ENCODE measurements around the gene NOL8.

Gene NOL8

DNA sequence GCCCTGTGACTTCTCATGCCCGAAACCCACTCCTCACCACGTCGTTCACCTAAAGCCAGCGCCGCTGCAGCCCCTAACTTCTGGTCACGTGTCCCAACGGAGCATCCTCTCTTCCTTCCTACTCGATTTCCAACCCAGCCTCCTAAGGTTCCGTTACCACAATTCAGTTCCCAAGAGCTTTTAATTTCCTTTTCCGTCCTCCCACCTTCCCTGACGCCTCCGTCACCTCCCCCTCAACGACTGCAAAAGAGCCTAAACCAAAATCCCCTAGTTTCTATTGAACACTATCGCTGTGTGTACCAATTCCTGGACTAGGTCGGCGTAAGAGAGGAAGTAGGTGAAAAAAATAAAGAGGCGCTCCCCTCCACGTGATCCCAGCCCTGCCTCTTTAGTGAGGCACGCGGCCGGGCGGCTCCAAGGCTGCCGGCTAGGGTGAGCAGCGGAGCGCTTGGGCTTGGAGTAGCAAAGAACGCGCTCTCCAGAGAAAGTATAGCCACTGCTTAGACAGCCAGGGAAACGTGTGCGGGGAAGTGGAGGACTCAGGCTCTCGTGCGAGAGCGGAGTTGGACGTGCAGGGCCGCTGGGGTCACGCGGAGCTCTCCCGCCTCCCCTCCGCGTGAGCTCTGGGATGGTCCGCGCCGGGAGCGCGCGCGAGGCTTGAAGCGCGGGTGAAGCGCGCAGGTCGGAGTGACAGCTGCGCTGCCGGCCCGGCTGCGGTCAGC lies at the start of gene NOL8, which contains the start of gene CENPP:
Gene NOL8 (minus strand): TSS at position 82 of the 722 bp plus-strand sequence. CDS start 1,189 bp downstream, outside the sequence.
Gene CENPP (plus strand): TSS at position 685 of the 722 bp plus-strand sequence.
- peak; percentile 96 for DNase-seq

DNA sequence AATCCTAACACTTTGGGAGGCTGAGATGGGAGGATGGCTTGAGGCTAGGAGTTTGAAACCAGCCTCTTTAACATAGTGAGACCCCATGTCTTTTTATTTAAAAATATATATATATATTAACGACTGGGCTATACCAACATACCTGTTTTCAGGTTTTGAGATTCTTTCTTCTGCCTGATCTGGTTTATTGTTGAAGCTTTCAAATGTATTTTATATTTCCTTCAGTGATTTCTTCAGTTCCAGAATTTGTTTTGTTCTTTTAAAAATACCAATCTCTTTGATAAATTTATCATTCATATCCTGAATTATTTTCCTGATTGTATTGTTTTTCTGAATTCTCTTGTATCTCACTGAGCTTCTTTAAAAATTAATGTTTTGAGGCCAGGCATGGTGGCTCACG lies 48.0 kb upstream of the NOL8 start:
- no peak for DNase-seq

DNA sequence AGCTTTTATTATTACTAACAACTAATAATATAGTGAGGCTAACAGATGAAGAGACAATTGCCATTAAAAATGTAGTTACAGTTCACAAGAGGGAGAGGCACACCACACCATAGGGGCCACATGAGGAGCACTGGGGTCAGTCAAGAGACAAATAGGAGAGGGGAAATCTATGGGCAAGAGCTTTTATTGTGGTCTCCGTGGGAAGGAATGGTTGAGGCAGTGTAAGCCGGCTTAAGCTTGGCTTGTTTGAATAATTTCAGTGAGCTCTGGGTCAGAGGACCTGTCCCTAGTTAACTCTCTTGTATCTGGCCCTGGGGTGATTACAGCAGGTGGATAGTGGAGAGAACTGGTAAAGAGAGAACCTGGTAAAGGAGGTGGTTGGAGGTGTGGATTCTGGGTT lies 43.9 kb upstream of the NOL8 start:
- no peak for DNase-seq

DNA sequence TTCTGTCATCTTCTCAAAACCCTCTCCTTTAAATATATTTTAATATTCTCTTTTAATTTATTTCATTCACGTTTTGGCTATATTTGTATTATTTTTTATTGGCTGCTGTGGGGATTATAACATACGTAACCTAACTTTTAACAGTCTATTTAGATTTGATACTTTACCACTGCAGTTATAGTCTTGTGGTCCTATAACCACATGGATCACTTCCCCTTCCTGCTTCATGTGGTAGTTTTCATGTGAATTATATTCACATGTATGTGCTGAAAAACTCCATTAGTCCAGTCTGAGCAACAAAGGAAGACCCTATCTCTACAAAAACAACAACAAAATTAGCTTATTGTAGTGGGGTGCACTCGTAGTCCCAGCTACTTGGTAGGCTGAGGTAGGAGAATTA lies 34.9 kb upstream of the NOL8 start:
- no peak for DNase-seq

DNA sequence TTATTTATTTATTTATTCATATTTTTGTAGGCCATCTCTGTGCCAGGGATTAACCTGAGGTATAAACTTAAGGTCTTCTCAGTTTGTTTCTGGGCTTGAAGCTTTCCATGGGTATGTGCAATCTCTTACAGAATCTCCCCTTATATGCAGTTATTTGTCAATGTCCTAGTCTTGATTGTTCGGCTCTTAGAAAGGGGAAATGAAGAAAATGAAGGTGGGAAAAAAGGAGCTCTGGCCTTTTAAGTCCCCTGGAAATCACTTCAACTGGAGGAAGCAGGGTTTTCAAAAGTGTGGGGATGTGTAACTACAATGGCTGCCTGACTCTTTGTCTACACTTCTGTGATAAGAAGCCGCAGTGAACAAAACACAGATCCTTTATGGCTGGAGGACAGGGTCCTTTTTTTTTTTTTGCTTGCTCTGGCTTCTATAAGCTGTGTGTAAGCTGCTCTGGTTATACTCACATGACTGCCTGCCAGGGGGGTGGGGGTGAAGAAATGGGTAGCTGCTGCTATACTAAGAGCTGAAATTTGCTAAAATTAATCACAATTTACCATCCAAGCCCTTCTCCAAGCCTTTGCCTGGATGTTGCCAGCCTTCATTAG lies 34.3 kb upstream of the NOL8 start:
- no peak for DNase-seq

DNA sequence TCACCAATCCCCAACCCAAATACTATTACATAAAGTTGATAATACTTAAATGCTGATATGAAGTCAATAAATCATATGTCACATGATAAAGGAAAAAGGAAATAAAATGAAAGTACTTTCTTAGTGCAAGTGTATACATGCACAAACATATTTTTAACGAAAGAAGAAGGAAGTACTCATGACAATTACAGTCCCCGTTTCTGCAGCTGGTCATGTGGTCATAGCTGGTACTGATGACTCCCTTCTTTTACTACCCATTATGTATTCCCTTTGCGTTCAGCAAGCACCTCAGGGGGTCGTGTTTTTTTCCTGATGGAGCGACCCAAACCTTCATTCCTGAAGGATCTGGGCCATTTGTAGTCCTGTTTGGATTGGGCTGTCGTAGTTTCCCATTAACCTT lies 27.9 kb upstream of the NOL8 start:
- no peak for DNase-seq

DNA sequence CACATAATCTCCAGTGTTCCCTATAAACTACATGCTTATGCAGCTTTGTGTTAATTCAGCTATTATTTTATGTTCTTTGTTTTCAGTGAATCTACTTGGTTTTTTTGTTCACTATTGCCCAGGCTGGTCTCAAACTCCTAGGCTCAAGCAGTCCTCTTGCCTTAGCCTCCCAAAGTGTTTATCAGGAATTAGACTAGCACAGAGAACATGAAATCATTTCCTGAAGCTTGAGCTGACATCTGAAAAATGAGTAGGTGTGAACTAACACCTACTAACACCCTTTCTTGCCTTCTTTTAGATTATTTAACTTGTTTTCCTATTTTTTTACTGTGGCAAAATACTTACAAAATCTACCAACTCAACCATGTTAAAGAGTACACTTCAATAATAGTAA lies 25.6 kb upstream of the NOL8 start:
- DNase-seq, result no peak

DNA sequence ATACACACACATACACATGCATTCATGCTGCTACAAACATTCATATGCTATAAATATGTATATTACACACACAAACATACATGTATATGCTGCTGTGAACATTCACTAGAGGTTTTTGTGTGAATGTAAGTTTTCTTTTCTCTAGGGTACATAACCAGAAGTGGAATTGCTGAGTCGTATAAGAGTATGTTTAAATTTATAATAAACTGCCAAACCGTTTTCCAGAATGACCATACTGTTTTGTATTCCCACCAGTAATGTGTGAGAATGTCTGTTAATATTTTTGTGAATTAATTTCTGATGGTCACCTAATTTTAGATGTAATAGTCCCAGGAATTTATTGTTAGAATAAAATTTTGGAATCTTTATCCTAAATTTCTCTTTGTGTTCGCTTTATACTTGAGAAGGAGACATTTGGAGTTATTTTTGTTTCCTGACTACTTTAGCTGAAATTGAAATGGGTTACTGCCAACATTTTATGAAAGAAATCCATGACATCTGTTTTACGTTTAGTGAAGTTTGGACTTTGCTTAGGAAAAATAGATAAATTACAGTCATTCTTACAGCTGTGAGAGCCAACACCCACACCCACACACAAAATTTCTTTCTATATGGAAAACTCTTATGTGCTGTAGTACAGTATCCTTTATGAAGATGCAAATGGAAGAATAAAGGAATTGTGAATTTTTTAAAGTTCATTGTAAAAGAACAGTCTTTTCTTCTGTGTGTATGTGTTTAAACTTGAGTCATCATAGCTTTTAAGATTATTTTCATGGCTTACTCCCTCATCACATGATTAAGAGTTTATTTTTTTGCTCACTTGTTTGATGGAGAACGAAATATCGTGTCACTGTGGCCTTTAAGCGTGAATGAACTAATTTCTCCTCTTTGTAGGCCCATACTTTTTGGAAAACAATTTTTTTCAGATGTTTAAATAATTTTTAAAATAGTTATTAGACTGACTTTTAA lies 24.9 kb upstream of the NOL8 start:
- no peak for DNase-seq

DNA sequence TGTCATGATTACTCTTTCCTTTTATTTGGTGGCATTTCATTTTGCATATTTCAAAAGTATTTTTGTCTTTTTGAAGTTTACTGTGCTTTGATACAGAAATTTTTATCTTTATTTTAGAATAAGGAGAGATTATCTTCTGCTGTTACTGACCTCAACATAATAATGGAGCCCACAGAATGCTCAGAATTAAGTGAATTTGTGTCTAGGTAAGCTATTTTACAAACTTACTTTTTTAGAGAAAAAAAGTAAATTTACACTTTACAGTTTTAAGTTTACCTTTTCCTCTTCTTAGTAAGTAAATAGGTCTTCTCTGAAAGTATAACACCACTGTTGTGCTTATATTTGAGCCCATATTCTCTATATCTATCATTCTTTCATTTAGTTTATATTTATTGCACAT lies 20.4 kb upstream of the NOL8 start:
- DNase-seq, result no peak

DNA sequence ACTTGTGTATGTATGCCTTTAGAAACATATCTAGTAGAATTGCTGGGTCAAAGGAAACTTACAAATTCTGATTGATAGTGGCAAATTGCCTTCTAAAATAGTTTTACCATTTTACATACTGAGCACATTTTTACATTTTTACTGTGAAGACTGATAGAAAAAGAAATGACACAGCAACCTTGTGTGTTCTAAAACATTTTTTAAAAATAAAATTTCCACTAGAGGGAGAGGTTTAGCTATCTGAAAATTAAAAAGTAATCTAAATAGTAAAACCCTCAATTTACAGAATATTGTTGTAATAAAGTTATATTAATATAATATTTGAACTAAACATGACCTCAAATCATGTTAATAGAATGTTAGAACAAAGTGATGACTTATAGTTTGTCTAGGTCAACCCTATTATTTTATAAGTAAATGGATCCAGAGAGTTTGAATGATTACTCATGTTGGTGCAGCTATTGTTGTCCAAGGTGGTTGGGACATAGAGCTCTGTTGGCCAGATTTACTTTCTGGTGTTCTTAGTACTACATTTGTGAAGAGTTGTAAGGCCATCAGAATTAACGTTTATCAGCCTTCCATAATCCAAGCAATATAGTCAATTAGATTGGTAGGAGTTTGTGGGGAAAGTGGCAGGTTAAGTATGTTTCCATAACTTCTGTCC lies 17.8 kb upstream of the NOL8 start:
- peak; percentile 15 for DNase-seq

DNA sequence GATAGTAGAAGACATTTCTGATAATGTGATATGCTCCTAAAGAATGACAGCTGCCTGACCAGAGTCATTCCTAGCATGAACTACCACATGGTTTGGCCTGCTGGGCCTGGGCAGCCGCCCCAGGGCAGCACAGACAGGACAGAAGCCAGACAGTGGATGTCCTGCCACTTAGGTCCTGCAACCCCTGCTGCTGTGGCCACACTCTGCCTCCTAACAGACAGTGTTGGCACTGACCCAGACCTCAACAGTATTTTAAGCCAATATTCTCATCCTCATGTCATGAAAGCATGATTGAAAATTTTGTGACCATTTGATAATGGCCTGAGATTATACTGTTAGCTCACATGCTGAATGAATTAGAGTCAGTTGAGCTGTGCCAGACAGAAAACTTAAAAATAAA lies 16.4 kb upstream of the NOL8 start:
- no peak for DNase-seq

DNA sequence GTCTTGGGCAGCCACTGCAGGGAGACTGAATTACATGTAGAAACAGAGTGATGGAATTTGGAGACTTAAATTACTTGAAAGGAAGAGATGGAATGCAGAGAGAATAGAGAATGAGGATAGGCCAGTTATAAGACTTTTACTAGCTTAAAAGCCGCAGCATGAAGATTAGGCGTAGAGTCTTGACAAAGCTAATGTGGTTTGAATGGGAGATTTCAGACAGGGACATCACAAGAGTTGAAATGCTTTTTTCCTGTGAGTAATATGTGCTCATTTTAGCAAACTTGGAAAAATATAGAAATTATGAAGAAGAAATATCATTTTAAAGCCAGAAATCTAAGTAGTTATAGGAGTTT lies 8.1 kb upstream of the NOL8 start:
- no peak for DNase-seq

DNA sequence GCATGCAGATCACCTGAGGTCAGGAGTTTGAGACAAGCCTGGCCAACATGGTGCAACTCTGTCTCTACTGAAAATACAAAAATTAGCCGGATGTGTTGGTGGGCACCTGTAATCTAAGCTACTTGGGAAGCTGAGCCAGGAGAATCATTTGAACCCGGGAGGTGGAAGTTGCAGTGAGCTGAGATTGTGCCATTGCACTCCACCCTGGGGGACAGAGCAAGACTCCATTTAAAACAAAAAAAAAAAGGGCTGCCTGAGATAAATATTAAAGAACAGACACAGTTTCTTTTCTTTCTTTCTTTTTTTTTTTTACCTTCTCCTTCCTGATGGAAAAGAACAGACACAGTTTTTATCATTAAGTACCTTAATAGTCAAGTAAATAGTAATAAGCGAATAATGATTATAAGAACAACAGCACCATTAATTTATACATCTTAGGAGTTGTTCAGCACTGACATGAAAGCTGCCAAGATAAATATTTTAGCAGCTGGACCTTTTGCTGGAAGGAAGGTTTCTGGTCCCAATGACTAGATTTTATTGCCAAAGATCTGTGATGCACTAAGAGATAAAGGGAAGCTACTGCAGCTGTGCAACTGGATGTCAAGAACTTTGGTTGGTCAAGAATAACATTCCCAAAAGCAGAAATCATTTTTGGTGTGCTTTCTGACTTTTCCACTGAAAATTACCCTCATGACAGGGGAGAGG lies 7.6 kb upstream of the NOL8 start:
- DNase-seq, result no peak

DNA sequence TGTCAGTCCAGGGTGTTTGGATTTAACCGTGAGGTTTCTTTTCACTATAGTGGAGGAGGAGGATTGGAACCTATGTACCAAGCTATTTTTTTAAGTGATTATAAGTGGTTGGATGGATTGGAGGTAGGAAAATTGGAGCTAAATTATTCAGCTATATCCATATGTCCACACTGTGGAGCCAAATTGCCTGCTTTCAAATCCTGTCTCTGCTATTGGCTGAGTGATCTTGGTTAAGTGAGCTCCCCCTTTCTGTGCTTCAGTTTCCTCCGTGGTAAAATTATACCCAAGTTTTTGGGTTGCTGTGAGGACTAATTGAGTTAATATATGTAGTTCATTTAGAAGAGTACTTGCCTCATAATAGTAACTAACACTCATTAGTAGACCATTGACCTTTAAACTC lies 3.1 kb upstream of the NOL8 start:
- no peak for DNase-seq

DNA sequence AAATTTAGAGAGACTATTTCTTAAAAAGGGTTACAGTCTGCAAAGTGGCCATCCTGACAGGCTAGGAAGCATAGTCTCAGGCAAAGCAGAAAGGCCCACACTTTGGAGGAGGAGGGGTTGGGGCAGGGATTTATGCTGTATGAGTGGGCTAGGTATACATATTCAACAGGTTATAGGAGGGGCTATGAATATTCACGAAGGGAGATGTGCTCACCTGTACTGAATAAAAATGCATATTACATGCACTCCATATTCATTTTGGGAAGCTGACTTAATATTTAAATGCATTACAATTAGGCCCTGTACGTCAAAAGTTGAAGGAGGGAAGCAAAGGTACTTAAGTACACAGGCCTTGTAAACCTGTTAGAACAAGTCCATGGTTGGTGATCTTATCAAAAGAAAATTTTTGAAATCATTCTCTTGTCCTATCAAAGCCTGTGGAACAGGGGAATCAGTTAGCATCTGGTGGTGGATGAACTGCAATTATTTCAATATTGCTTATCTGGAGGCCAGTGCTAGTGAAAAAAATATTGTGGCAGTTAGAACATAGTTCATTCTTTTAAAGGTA lies 2.2 kb upstream of the NOL8 start:
- DNase-seq, result no peak

DNA sequence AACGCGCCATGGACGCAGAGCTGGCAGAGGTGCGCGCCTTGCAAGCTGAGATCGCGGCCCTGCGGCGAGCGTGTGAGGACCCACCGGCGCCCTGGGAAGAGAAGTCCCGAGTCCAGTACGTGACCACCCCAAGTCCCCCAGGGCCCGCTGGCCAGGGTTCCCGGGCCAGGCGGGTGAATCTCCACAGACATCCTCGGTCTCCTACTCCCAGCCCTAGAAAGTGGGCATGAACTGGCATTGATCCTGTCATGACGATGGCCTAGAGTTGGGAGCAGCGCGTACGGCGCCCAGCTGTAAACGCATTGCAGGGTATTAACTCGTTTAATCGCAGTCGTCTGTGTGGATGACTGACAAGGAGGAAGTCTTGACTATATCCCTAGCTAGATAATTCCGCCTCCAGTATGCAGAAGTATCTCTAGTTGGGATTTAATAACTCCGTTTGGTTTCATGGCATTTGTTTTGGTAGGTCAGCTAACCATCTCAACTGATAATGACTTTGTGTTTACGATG lies 896 bp upstream of the NOL8 start:
- DNase-seq, result no peak

DNA sequence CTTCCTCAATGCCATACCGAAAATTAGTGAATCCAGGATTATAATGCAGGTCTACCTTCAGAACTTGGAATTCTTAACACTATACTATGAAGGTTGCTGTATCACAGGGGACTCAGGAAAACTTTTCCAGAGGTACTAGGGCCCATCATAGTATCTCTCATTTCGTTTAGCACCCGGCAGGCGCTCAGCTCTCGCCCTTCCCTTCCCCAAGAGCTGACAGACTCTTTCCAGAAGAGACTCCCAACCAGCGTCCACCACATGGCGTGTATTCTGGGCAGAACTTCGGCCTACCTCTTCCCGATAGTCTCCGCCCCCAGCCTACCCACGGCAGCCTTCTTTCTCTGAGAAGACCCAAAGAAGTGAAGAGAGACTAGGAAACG lies 271 bp downstream of the NOL8 start:
- no peak for DNase-seq

DNA sequence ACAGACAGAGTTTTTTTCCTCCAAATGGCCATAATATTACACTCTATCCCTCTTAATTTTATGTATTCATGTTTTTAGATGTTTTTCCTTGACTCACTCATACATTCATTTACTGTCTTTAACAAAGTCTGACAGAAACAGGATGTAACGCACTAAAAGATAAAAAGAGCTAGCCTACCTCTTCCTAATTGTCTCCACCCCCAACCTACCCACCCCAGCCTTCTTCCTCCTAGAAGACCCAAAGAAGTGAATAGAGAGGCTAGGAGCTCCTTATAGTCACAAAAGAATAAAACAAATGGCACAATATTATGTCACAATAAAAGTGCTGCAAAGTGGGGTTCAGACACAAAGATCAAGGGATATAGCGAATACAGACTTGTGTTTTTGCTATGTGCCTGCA lies 719 bp downstream of the NOL8 start:
- no peak for DNase-seq

DNA sequence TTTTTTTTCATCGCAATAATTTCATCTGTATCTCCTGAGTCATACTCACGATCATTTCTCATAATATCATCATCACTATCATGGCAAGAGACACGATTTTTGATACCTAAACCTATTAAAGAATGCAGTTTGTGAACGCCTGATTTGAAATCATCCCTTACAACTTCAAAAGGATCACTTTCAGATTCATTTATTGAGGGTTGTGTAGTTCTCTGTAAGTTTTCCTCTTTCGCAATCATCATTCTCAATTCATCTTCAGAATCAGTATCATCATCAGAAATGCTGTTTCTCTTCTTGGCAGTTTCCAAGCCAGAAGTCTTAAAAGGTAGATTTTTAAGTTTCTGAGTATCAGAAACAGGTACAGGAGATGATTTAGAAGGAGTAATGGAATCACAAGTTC lies 9.7 kb downstream of the NOL8 start:
- no peak for DNase-seq

DNA sequence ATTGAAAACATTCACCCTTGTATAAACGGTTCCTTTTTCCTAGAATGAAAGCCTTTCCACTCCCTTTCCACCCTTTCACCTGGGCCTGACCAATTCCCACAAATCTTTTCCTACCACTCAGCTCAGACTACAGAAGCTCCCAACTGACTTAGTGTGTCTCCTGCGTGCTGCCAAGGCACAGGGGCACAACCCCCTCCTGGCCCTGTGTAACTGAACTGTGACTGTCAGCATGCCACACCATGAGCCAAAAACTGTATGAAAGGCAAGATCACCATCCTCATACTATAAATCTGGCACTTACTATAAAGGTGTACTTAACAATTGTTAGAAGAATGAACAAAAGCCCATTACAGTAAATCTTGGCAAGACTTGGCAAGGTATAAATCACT lies 11.5 kb downstream of the NOL8 start:
- DNase-seq, result no peak

DNA sequence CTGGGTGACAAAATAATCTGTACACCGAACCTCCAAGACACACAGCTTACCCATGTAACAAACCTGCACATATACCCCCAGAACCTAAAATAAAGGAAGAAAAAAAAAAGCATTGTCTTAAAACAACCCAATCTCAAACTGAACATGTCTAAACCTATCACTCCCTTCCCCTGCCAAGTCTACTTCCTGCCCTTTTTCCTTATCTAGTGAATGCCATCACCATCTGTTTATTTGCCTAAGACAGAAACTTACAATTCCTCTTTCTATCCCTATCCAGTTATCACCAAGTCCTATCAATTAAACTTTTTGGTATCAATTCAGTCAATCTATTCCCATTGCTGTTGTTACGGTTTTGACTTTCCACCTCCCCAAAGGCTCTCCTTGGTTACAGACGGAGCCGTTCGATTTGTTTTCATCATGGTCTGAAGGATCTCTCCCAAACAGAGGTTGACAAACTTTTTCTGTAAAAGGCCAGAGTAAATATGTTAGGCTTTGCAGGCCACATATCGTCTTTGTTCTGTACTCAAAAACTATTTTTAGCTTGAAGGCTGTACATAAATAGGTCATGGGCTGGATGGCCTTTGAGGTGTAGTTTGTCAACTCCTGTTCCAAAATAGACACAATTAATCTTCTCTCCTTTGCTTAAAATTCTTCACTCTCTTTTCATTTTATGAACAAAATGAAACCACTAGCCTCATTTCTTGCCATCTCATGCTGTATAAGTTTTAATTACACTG lies 12.1 kb downstream of the NOL8 start:
- no peak for DNase-seq

All from midbrain (tissue), 1 donor.